OCI-LY1 (cell line): ENCODE results near the gene ATXN7L1.

Source experiments
- H2AFZ ChIP-seq: fragments of 200-600 bp; sonication (generic), shearing (Covaris generic); 2 replicates; pipeline ENCODE4 v1.6.0; 2014; ENCODE audit warnings: antibody characterized with exemption, mild to moderate bottlenecking, low read length
- H3F3A ChIP-seq: fragments of 200-600 bp; sonication (generic), shearing (Covaris generic); 2 replicates; pipeline ENCODE4 v1.6.0; 2014; ENCODE audit warnings: mild to moderate bottlenecking, antibody characterized with exemption, low read length, moderate library complexity; ENCODE audit not compliant: insufficient read depth
- H3K27ac ChIP-seq: fragments of 200-600 bp; sonication (generic); 2 replicates; pipeline ENCODE4 v1.5.1; 2014; ENCODE audit warnings: low read length, mixed run types, mild to moderate bottlenecking, low read depth; ENCODE audit not compliant: poor library complexity, severe bottlenecking
- H3K27me3 ChIP-seq: fragments of 200-600 bp; sonication (generic); 2 replicates; pipeline ENCODE4 v1.6.0; 2014; ENCODE audit warnings: antibody characterized with exemption, mild to moderate bottlenecking, low read length, moderate library complexity; ENCODE audit not compliant: insufficient read depth
- H3K36me3 ChIP-seq: fragments of 200-600 bp; sonication (generic); 2 replicates; pipeline ENCODE4 v1.6.1; 2014; ENCODE audit warnings: mild to moderate bottlenecking, antibody characterized with exemption, low read length, moderate library complexity, mixed read lengths; ENCODE audit not compliant: insufficient read depth
- H3K4me1 ChIP-seq: fragments of 200-600 bp; sonication (generic); 2 replicates; pipeline ENCODE4 v1.5.1; 2014; ENCODE audit warnings: mild to moderate bottlenecking, low read length, moderate library complexity; ENCODE audit not compliant: insufficient read depth, severe bottlenecking
- H3K4me2 ChIP-seq: fragments of 200-600 bp; sonication (generic), shearing (Covaris generic); 2 replicates; pipeline ENCODE4 v1.6.1; 2014; ENCODE audit warnings: low read length
- H3K4me3 ChIP-seq: fragments of 200-600 bp; sonication (generic); 2 replicates; pipeline ENCODE4 v1.5.1; 2014; ENCODE audit warnings: low read length, low read depth, mild to moderate bottlenecking, mixed read lengths; ENCODE audit not compliant: poor library complexity, severe bottlenecking
- H3K79me2 ChIP-seq: fragments of 200-600 bp; shearing (Covaris generic); 2 replicates; pipeline ENCODE4 v1.6.1; 2016; ENCODE audit warnings: mixed run types, low read length, mixed read lengths; ENCODE audit not compliant: insufficient read depth
- H3K9ac ChIP-seq: fragments of 200-600 bp; sonication (generic), shearing (Covaris generic); 2 replicates; pipeline ENCODE4 v1.6.1; 2014; ENCODE audit warnings: mild to moderate bottlenecking, low read length, mixed read lengths
- H3K9me2 ChIP-seq: fragments of 200-600 bp; sonication (generic), shearing (Covaris generic); 2 replicates; pipeline ENCODE4 v1.6.1; 2014; ENCODE audit warnings: low read depth, mild to moderate bottlenecking, low read length, mixed read lengths
- H3K9me3 ChIP-seq: fragments of 200-600 bp; shearing (Covaris generic); 2 replicates; pipeline ENCODE4 v1.6.1; 2014; ENCODE audit warnings: low read length, mixed read lengths
- H4K20me1 ChIP-seq: fragments of 200-600 bp; sonication (generic), shearing (Covaris generic); 2 replicates; pipeline ENCODE4 v1.6.0; 2016; ENCODE audit warnings: mild to moderate bottlenecking, low read length; ENCODE audit not compliant: insufficient read depth
- CTCF ChIP-seq: fragments of 200-600 bp; sonication (generic), shearing (Covaris generic); IDR thresholded peaks from 2 replicates; pipeline ENCODE4 v1.5.1; 2017; ENCODE audit warnings: mild to moderate bottlenecking, antibody characterized with exemption, low read length, moderate library complexity, mixed read lengths
- EZH2 ChIP-seq: fragments of 200-600 bp; sonication (generic), shearing (Covaris generic); IDR thresholded peaks from 2 replicates; pipeline ENCODE4 v1.8.0; 2017; ENCODE audit warnings: borderline replicate concordance, mixed run types, mild to moderate bottlenecking, antibody characterized with exemption, low read length, moderate library complexity, mixed read lengths

Gene ATXN7L1

GRCh38 chr7:105596866-105597265 lies 279.5 kb downstream of the ATXN7L1 start:
- Histone ChIP-seq H3F3A (no peaks in the 10 kb centered on the region), H3K36me3 (no peaks in the 10 kb centered on the region), H2AFZ (no peak overlapping the region), H4K20me1 (no peaks in the 10 kb centered on the region), H3K9me3 (no peaks in the 10 kb centered on the region), H3K9me2 (no peaks in the 10 kb centered on the region), H3K4me1 (peaks cover 20% of the 10 kb centered on the region), H3K9ac (no peak overlapping the region), H3K79me2 (no peaks in the 10 kb centered on the region), H3K27me3 (no peaks in the 10 kb centered on the region), H3K4me2 (no peak overlapping the region), H3K27ac (no peak overlapping the region), H3K4me3 (no peak overlapping the region)
- TF ChIP-seq EZH2 (no peak), CTCF (no peak)

- H4K20me1 ChIP-seq, result no peaks in the 10 kb centered on the region
- H3K79me2 ChIP-seq, result no peaks in the 10 kb centered on the region
- peak overlapping the region; percentile 6 for H2AFZ ChIP-seq
- H3K4me2 ChIP-seq, result peak overlapping the region; percentile 63
- H3K9me2 ChIP-seq, result no peaks in the 10 kb centered on the region
- H3K36me3 ChIP-seq, result no peaks in the 10 kb centered on the region
- H3F3A ChIP-seq, result no peaks in the 10 kb centered on the region
- no peak overlapping the region for H3K9ac ChIP-seq
- H3K27me3 ChIP-seq, result no peaks in the 10 kb centered on the region
- H3K9me3 ChIP-seq, result no peaks in the 10 kb centered on the region
- H3K4me3 ChIP-seq, result peak overlapping the region; percentile 41
- peaks cover 23% of the 10 kb centered on the region for H3K4me1 ChIP-seq
- TF ChIP-seq CTCF (peak; percentile 42; the same call in 1 of the 2 replicates), EZH2 (no peak)
- H3K27ac ChIP-seq, result no peak overlapping the region
Measured at GRCh38 chr7:105594034-105594433, 282.4 kb downstream of the ATXN7L1 start.

- Histone ChIP-seq H3F3A (no peaks in the 10 kb centered on the region), H3K9me2 (no peaks in the 10 kb centered on the region), H2AFZ (no peak overlapping the region), H3K27ac (no peak overlapping the region), H3K79me2 (no peaks in the 10 kb centered on the region), H3K4me3 (no peak overlapping the region), H4K20me1 (no peaks in the 10 kb centered on the region), H3K36me3 (no peaks in the 10 kb centered on the region), H3K4me1 (peaks cover 48% of the 10 kb centered on the region), H3K27me3 (no peaks in the 10 kb centered on the region), H3K9ac (no peak overlapping the region), H3K9me3 (no peaks in the 10 kb centered on the region), H3K4me2 (no peak overlapping the region)
- TF ChIP-seq EZH2 (no peak), CTCF (no peak)
Measured at GRCh38 chr7:105591522-105591921, 284.9 kb downstream of the ATXN7L1 start.
